Activated naive CD4-positive, alpha-beta T cell (primary cell): Measurements from ENCODE around the gene RAC2.

ENCODE experiments used
- DNase-seq, 4 experiments: peaks; one replicate each; lab custom pipeline; 2025; lab: John Stamatoyannopoulos, UW

RAC2 gene

GRCh38 chr22:37275622-37276021 lies 31.6 kb upstream of the RAC2 start:
- DNase-seq, result no peak

- no peak for DNase-seq
These were observed 31.1 kb upstream of the RAC2 start for GRCh38 chr22:37275134-37275533.

- DNase-seq, result no peak
These were observed 30.4 kb upstream of the RAC2 start for GRCh38 chr22:37274380-37274862.

GRCh38 chr22:37273846-37274225 lies 29.8 kb upstream of the RAC2 start:
- no peak for DNase-seq

- no peak for DNase-seq
These were observed 29.2 kb upstream of the RAC2 start for GRCh38 chr22:37273126-37273845.

GRCh38 chr22:37270928-37271650 lies 27.0 kb upstream of the RAC2 start:
- DNase-seq, result no peak

- no peak for DNase-seq
These were observed 26.0 kb upstream of the RAC2 start for GRCh38 chr22:37269936-37270678.

- no peak for DNase-seq
These were observed 23.8 kb upstream of the RAC2 start for GRCh38 chr22:37267661-37268413.

GRCh38 chr22:37267135-37267587 lies 23.1 kb upstream of the RAC2 start:
- DNase-seq, result peak in 3 of 4 experiments; percentile 36 to 68 (median 55)

GRCh38 chr22:37266581-37267134 lies 22.6 kb upstream of the RAC2 start:
- no peak for DNase-seq

- DNase-seq, result no peak
These were observed 20.2 kb upstream of the RAC2 start for GRCh38 chr22:37263966-37264887.

- no peak for DNase-seq
These were observed 18.3 kb upstream of the RAC2 start for GRCh38 chr22:37262346-37262745.

- peak in 2 of 4 experiments; percentile 33 to 54 for DNase-seq
These were observed 16.9 kb upstream of the RAC2 start for GRCh38 chr22:37260901-37261336.

- DNase-seq, result no peak
These were observed 16.2 kb upstream of the RAC2 start for GRCh38 chr22:37260155-37260795.

GRCh38 chr22:37259540-37260029 lies 15.5 kb upstream of the RAC2 start:
- no peak for DNase-seq

- no peak for DNase-seq
These were observed 14.8 kb upstream of the RAC2 start for GRCh38 chr22:37258753-37259401.

- no peak for DNase-seq
These were observed 14.1 kb upstream of the RAC2 start for GRCh38 chr22:37258005-37258752.

GRCh38 chr22:37256075-37256726 lies 12.1 kb upstream of the RAC2 start:
- DNase-seq, result no peak
